Ovary (tissue), 9 donors: ENCODE data around the gene ADI1. TPM values are rescaled to one million over a fixed set of nuclear protein-coding genes. Genes with fewer than 3 reads are reported as not detected.

ENCODE experiments used
- DNase-seq, 5 donors: peaks; one replicate each; pipeline ENCODE4 v3.0.0-alpha.2; 2019 to 2020
- H3K27ac ChIP-seq, 2 donors: fragments of 200-600 bp; one replicate each; pipeline versions ENCODE4 v1.5.1 to v1.8.0; 2019 to 2022
- H3K27me3 ChIP-seq: fragments of 200-600 bp; one replicate; pipeline ENCODE4 v1.8.0; 2022
- H3K36me3 ChIP-seq: fragments of 200-600 bp; sonication (generic); one replicate; pipeline ENCODE4 v1.5.1; 2019
- H3K4me1 ChIP-seq: one replicate; pipeline ENCODE4 v1.8.1; 2013; ENCODE audit warnings: mild to moderate bottlenecking, moderate library complexity; ENCODE audit not compliant: insufficient read depth
- H3K4me3 ChIP-seq: fragments of 200-600 bp; sonication (generic); one replicate; pipeline ENCODE4 v1.5.1; 2017
- H3K9me3 ChIP-seq, 2 donors: fragments of 200-600 bp in 1 of 2; sonication (generic) in 1 of 2; one replicate each; pipeline versions ENCODE4 v1.5.1 to v1.8.1; 2013 to 2019; ENCODE audit warnings: mild to moderate bottlenecking in 1 of 2, moderate library complexity in 1 of 2
- CTCF ChIP-seq, 3 donors: fragments of 450-650 bp in 2 of 3; fragments of 200-600 bp in 1 of 3; IDR thresholded peaks; one replicate each; pipeline versions ENCODE4 v1.5.1 to v1.8.0; 2016 to 2022; ENCODE audit warnings: antibody characterized with exemption in 3 of 3, mild to moderate bottlenecking in 1 of 3
- EP300 ChIP-seq: sonication (generic); formaldehyde crosslinking; IDR thresholded peaks from one replicate; pipeline ENCODE4 v1.6.1; 2017; ENCODE audit warnings: antibody characterized with exemption
- POLR2A ChIP-seq: fragments of 450-650 bp; IDR thresholded peaks from one replicate; pipeline ENCODE4 v1.6.1; 2017; ENCODE audit warnings: antibody characterized with exemption, mild to moderate bottlenecking, moderate library complexity
- WGBS, 3 donors: extraction: QIAGEN DNeasy Blood & Tissue Kit in 1 of 3; methylation state at CpG; one replicate each; pipeline versions ENCODE4 v1.1.5 to v1.1.7; 2013 to 2017; 5-methylcytosine and 5-hydroxymethylcytosine counted together
- intact Hi-C, 4 donors: fragments of 100-400 bp; cut with DNase I; formaldehyde crosslinking; loops; one replicate each; pipeline versions ENCODE4 v1.11.0 to v1.15.1; 2022 to 2023
- polyA plus RNA-seq, 2 donors: library from polyadenylated mRNA; stranded (reverse); fragments of 200-250 nt in 1 of 2; fragments of 350-450 nt in 1 of 2; fragmentation: Illumina TruSeq in 1 of 2; extraction: RNeasy Lipid Tissue Mini Kit (QIAGEN cat#74804) in 1 of 2; gene quantifications; one replicate each; pipeline ENCODE4 v1.2.3, GENCODE V29; 2013 to 2014
- total RNA-seq, 7 donors: library from RNA; depleted of rRNA in 2 of 7; stranded (reverse); fragments of >200 nt in 2 of 7; fragmentation: NEBNext Ultra II Directional in 3 of 7; extraction: Animal tissue kit (Norgen Biotek cat#: 25700) in 3 of 7; gene quantifications; one replicate each; pipeline versions ENCODE4 v1.1.0 to v1.2.4, GENCODE V29; 2016 to 2023
- donor health status: DM: no; HTN: no; CAD: no; lungs with moderate emphysema.
- donor health status: DM: no; HTN: no; CAD: no.
- donor health status: Bipolar disorder and iron deficiency.
- donor health status: DM: yes; HTN: yes; CAD: no.
- donor health status: DM: no; HTN: no; CAD: no.
- donor health status: DM: yes; HTN: yes; CAD: no.

ADI1 gene
- total and polyA plus RNA-seq, 9 donors = 35.9 to 77.2 (median 51.9) TPM

- Histone ChIP-seq H3K4me3 (no peak overlapping the region), H3K27me3 (no peaks in the 10 kb centered on the region), H3K27ac (peak overlapping the region in 1 of 2 donors; percentile 31), H3K9me3 (no peaks in the 10 kb centered on the region), H3K4me1 (peaks cover 8% of the 10 kb centered on the region), H3K36me3 (no peaks in the 10 kb centered on the region)
- no peak for DNase-seq
- 41 to 54% (median 42%) methylated on average over 27 of the region's 27 CpGs for WGBS, 3 donors
- intact Hi-C loops = no loop called here
- TF ChIP-seq EP300 = no peak
- TF ChIP-seq POLR2A = no peak
- TF ChIP-seq CTCF (IDR thresholded peaks at IDR 0.05) = no peak
These were observed 30.2 kb downstream of the ADI1 start for GRCh38 chr2:3488855-3489763.

- Histone ChIP-seq H3K9me3 (no peaks in the 10 kb centered on the region), H3K4me3 (no peak overlapping the region), H3K27ac (no peak overlapping the region), H3K27me3 (no peaks in the 10 kb centered on the region), H3K4me1 (peaks cover 7% of the 10 kb centered on the region), H3K36me3 (no peaks in the 10 kb centered on the region)
- TF ChIP-seq POLR2A = no peak
- no peak for TF ChIP-seq CTCF (IDR thresholded peaks at IDR 0.05)
- no peak for TF ChIP-seq EP300
- intact Hi-C loops = no loop called here
- WGBS, 3 donors = 65 to 86% (median 74%) methylated on average over 6 of the region's 6 CpGs
- no peak for DNase-seq
These were observed 31.2 kb downstream of the ADI1 start for GRCh38 chr2:3488061-3488531.

- Histone ChIP-seq H3K36me3 (no peaks in the 10 kb centered on the region), H3K4me3 (no peak overlapping the region), H3K27ac (no peak overlapping the region), H3K4me1 (peaks cover 7% of the 10 kb centered on the region), H3K9me3 (no peaks in the 10 kb centered on the region), H3K27me3 (no peaks in the 10 kb centered on the region)
- TF ChIP-seq EP300 = no peak
- no peak for TF ChIP-seq CTCF (IDR thresholded peaks at IDR 0.05)
- no peak for TF ChIP-seq POLR2A
- DNase-seq = peak in 1 of 5 donors; percentile 11
- 50 to 77% (median 74%) methylated on average over 10 of the region's 10 CpGs for WGBS, 3 donors
- intact Hi-C loops = no loop called here
These were observed 31.9 kb downstream of the ADI1 start for GRCh38 chr2:3487432-3487831.

- Histone ChIP-seq H3K36me3 (no peaks in the 10 kb centered on the region), H3K9me3 (no peaks in the 10 kb centered on the region), H3K27ac (no peak overlapping the region), H3K27me3 (no peaks in the 10 kb centered on the region), H3K4me1 (peaks cover 7% of the 10 kb centered on the region), H3K4me3 (no peak overlapping the region)
- peak in 1 of 5 donors; percentile 14 for DNase-seq
- 79 to 85% (median 80%) methylated on average over 9 of the region's 9 CpGs for WGBS, 3 donors
- intact Hi-C loops = no loop called here
- TF ChIP-seq CTCF (IDR thresholded peaks at IDR 0.05) = no peak
- TF ChIP-seq EP300 = no peak
These were observed 32.3 kb downstream of the ADI1 start for GRCh38 chr2:3487028-3487425.
